AG04449 (cell line): Measurements from ENCODE around the gene FAM72C.
"Not testable (repeated sequence)": the region's sequence is repeated elsewhere in the genome, so short reads cannot be mapped to it uniquely, and the experiment has no call there.

Source experiments
- CTCF ChIA-PET: fragments of 350-600 bp; formaldehyde crosslinking; extraction: SDS; loops from one replicate; lab custom pipeline; 2021; ENCODE audit warnings: antibody characterized with exemption; lab: Yijun Ruan, JAX
- POLR2A ChIA-PET: fragments of 400-600, 350-600 bp; formaldehyde crosslinking; extraction: SDS; loops from one replicate; lab custom pipeline; 2020; ENCODE audit warnings: antibody characterized with exemption, inconsistent platforms; lab: Yijun Ruan, JAX
- DNase-seq: peaks from one replicate; pipeline ENCODE4 v3.0.0-alpha.2; 2010; ENCODE audit warnings: low read depth, low spot score
- H3K4me3 ChIP-seq: 2 replicates; pipeline ENCODE4 v1.5.1; 2011; ENCODE audit warnings: low read depth, mild to moderate bottlenecking, control low read depth, low read length

The FAM72C gene

GRCh38 chr1:143971924-143972700, at the start of gene FAM72C:
TSS of gene FAM72C (minus strand) at chr1:143971986. CDS start at chr1:143971141, 845 bp downstream.
- POLR2A ChIA-PET, DNase-seq, H3K4me3 ChIP-seq, CTCF ChIA-PET: not testable (repeated sequence)

GRCh38 chr1:144020001-144020738, 48.4 kb upstream of the FAM72C start:
- CTCF ChIA-PET, POLR2A ChIA-PET: not testable (repeated sequence)

GRCh38 chr1:144019101-144019500, 47.3 kb upstream of the FAM72C start:
- H3K4me3 ChIP-seq, DNase-seq, CTCF ChIA-PET, POLR2A ChIA-PET: not testable (repeated sequence)

More at GRCh38 chr1:144020001-144020738, 48.4 kb upstream of the FAM72C start:
- H3K4me3 ChIP-seq, DNase-seq: not testable (repeated sequence)

- DNase-seq, POLR2A ChIA-PET, H3K4me3 ChIP-seq, CTCF ChIA-PET: not testable (repeated sequence)
These were observed 43.6 kb upstream of the FAM72C start for GRCh38 chr1:144015180-144015966.

GRCh38 chr1:144014528-144014927, 42.7 kb upstream of the FAM72C start:
- H3K4me3 ChIP-seq, POLR2A ChIA-PET, DNase-seq, CTCF ChIA-PET: not testable (repeated sequence)

- CTCF ChIA-PET, result not testable (repeated sequence)
These were observed 42.3 kb upstream of the FAM72C start for GRCh38 chr1:144014121-144014520.

GRCh38 chr1:144012168-144012733, 40.5 kb upstream of the FAM72C start:
- DNase-seq, POLR2A ChIA-PET, CTCF ChIA-PET, H3K4me3 ChIP-seq: not testable (repeated sequence)

More at GRCh38 chr1:144014121-144014520, 42.3 kb upstream of the FAM72C start:
- DNase-seq, H3K4me3 ChIP-seq, POLR2A ChIA-PET: not testable (repeated sequence)

- DNase-seq, POLR2A ChIA-PET, H3K4me3 ChIP-seq, CTCF ChIA-PET: not testable (repeated sequence)
These were observed 37.6 kb upstream of the FAM72C start for GRCh38 chr1:144009410-144009809.

GRCh38 chr1:144004259-144004658, 32.5 kb upstream of the FAM72C start:
- CTCF ChIA-PET, H3K4me3 ChIP-seq, POLR2A ChIA-PET, DNase-seq: not testable (repeated sequence)

GRCh38 chr1:144003306-144004029, 31.7 kb upstream of the FAM72C start:
- DNase-seq, POLR2A ChIA-PET, CTCF ChIA-PET, H3K4me3 ChIP-seq: not testable (repeated sequence)

GRCh38 chr1:144002141-144002881, 30.5 kb upstream of the FAM72C start:
- CTCF ChIA-PET, POLR2A ChIA-PET, DNase-seq, H3K4me3 ChIP-seq: not testable (repeated sequence)

GRCh38 chr1:144001077-144001476, 29.3 kb upstream of the FAM72C start:
- CTCF ChIA-PET, POLR2A ChIA-PET, DNase-seq, H3K4me3 ChIP-seq: not testable (repeated sequence)

- DNase-seq, H3K4me3 ChIP-seq, POLR2A ChIA-PET, CTCF ChIA-PET: not testable (repeated sequence)
These were observed 24.2 kb upstream of the FAM72C start for GRCh38 chr1:143996020-143996419.

GRCh38 chr1:143993301-143993907, 21.6 kb upstream of the FAM72C start:
- H3K4me3 ChIP-seq, DNase-seq, POLR2A ChIA-PET, CTCF ChIA-PET: not testable (repeated sequence)
